ENCODE results near the gene CYP11A1. TPM values are rescaled to one million over a fixed set of nuclear protein-coding genes. Genes with fewer than 3 reads are reported as not detected.

The CYP11A1 gene
- polyA plus RNA-seq, 3 donors: not detected

- no peak overlapping the region for H3K4me3 Mint-ChIP-seq
- H3K4me2 ChIP-seq (replicated peaks; ENCODE audit: extremely low read depth, low read length, poor library complexity, severe bottlenecking): no peak overlapping the region
Measured at GRCh38 chr15:74383695-74384565, 16.5 kb upstream of the CYP11A1 start.

GRCh38 chr15:74383286-74383685 lies 15.8 kb upstream of the CYP11A1 start:
- Histone ChIP-seq H4K20me1 (ENCODE audit: insufficient read depth, low read length) (no peaks in the 10 kb centered on the region), H3K27me3 (ENCODE audit: control insufficient read depth in 2 of 2, insufficient read depth in 2 of 2, low read length in 2 of 2) (no peaks in the 10 kb centered on the region), H3K4me2 (replicated peaks; ENCODE audit: extremely low read depth, low read length, poor library complexity, severe bottlenecking) (no peak overlapping the region), H3K4me3 (replicated peaks in 1 of 3; ENCODE audit: low read depth in 2 of 3, low read length in 3 of 3) (no peak overlapping the region), H3K9ac (ENCODE audit: insufficient read depth, low read length, poor library complexity, severe bottlenecking) (no peak overlapping the region), H2AFZ (ENCODE audit: insufficient read depth, low read depth, low read length, poor library complexity, severe bottlenecking) (no peak overlapping the region), H3K4me1 (ENCODE audit: control insufficient read depth in 1 of 2, insufficient read depth in 2 of 2, low read length in 2 of 2) (peaks cover 4 to 12% of the 10 kb centered on the region in 2 donors), H3K36me3 (replicated peaks in 1 of 2; ENCODE audit: control insufficient read depth in 1 of 2, insufficient read depth in 2 of 2, low read length in 2 of 2) (no peaks in the 10 kb centered on the region), H3K9me3 (replicated peaks in 1 of 2; ENCODE audit: control insufficient read depth in 1 of 2, insufficient read depth in 1 of 2, low read length in 2 of 2) (no peaks in the 10 kb centered on the region), H3K79me2 (ENCODE audit: insufficient read depth, low read length) (no peaks in the 10 kb centered on the region), H3K27ac (ENCODE audit: low read depth in 1 of 2, low read length in 2 of 2) (no peak overlapping the region)
- no peak for DNase-seq
- Mint-ChIP-seq H3K4me3 (no peak overlapping the region), H3K4me1 (peaks cover 13% of the 10 kb centered on the region), H3K27ac (no peak overlapping the region), H3K27me3 (ENCODE audit: low read depth in 3 of 3) (peaks cover 0 to 14% (median 9%) of the 10 kb centered on the region in 3 donors), H3K36me3 (no peaks in the 10 kb centered on the region), H3K9me3 (no peaks in the 10 kb centered on the region)
- 95% methylated on average over 3 of the region's 4 CpGs for WGBS (ENCODE audit: insufficient coverage)
- intact Hi-C loops (cut with micrococcal nuclease): loop anchor here in 1 of 2 donors (2.0 kb wide), 1 partner anchor 56 kb away; no protein-coding TSS in a partner anchor
- TF ChIP-seq CTCF (IDR thresholded peaks at IDR 0.05): no peak

More at GRCh38 chr15:74383695-74384565, 16.5 kb upstream of the CYP11A1 start:
- no peaks in the 10 kb centered on the region for H3K27me3 ChIP-seq (ENCODE audit: control insufficient read depth in 2 of 2, insufficient read depth in 2 of 2, low read length in 2 of 2)
- no peak overlapping the region for H3K9ac ChIP-seq (ENCODE audit: insufficient read depth, low read length, poor library complexity, severe bottlenecking)
- no peaks in the 10 kb centered on the region for H3K79me2 ChIP-seq (ENCODE audit: insufficient read depth, low read length)
- 65% methylated on average over 7 of the region's 8 CpGs for WGBS (ENCODE audit: insufficient coverage)
- no peak overlapping the region for H3K27ac ChIP-seq (ENCODE audit: low read depth in 1 of 2, low read length in 2 of 2)
- no peaks in the 10 kb centered on the region for H3K36me3 ChIP-seq (replicated peaks in 1 of 2; ENCODE audit: control insufficient read depth in 1 of 2, insufficient read depth in 2 of 2, low read length in 2 of 2)
- no peak overlapping the region for H2AFZ ChIP-seq (ENCODE audit: insufficient read depth, low read depth, low read length, poor library complexity, severe bottlenecking)
- H3K9me3 ChIP-seq (replicated peaks in 1 of 2; ENCODE audit: control insufficient read depth in 1 of 2, insufficient read depth in 1 of 2, low read length in 2 of 2): no peaks in the 10 kb centered on the region
- Mint-ChIP-seq H3K27me3 (ENCODE audit: low read depth in 3 of 3) (peaks cover 0 to 12% (median 8%) of the 10 kb centered on the region in 3 donors), H3K36me3 (no peaks in the 10 kb centered on the region), H3K27ac (peak overlapping the region in 1 of 7 donors; percentile 65), H3K4me1 (peaks cover 12% of the 10 kb centered on the region), H3K9me3 (no peaks in the 10 kb centered on the region)
- H4K20me1 ChIP-seq (ENCODE audit: insufficient read depth, low read length): no peaks in the 10 kb centered on the region
- H3K4me1 ChIP-seq (ENCODE audit: control insufficient read depth in 1 of 2, insufficient read depth in 2 of 2, low read length in 2 of 2): peaks cover 4 to 12% of the 10 kb centered on the region in 2 donors
- H3K4me3 ChIP-seq (replicated peaks in 1 of 3; ENCODE audit: low read depth in 2 of 3, low read length in 3 of 3): no peak overlapping the region
- TF ChIP-seq CTCF (IDR thresholded peaks at IDR 0.05): no peak
- no peak for DNase-seq
- intact Hi-C loops (cut with micrococcal nuclease): loop anchor here in 1 of 2 donors (2.0 kb wide), 1 partner anchor 55 kb away; no protein-coding TSS in a partner anchor
